ENCODE measurements around the gene OGA. TPM values are rescaled to one million over a fixed set of nuclear protein-coding genes. Genes with fewer than 3 reads are reported as not detected.

The OGA gene
- total and polyA plus RNA-seq, 9 of the 15 experiments (the other 6 are each of a cell fraction or from before 2014, with no cell fraction given): 13.5 to 73.5 (median 59.5) TPM

- no TSS peak for BruUV-seq (replicated peaks)
- WGBS (ENCODE audit: insufficient coverage, low coverage, missing lambda C conversion rate): 6% methylated on average over 27 of the region's 56 CpGs
- Histone ChIP-seq H3K27me3 (ENCODE audit: control insufficient read depth in 2 of 2, insufficient read depth in 2 of 2, low read length in 2 of 2) (no peaks in the 10 kb centered on the region), H3K9me3 (replicated peaks; ENCODE audit: control insufficient read depth, insufficient read depth, low read depth, low read length) (no peaks in the 10 kb centered on the region), H3K9me1 (ENCODE audit: control insufficient read depth, insufficient read depth, low read length) (peaks cover 9% of the 10 kb centered on the region), H3K36me3 (ENCODE audit: control insufficient read depth, insufficient read depth, low read length) (peaks cover 30% of the 10 kb centered on the region; the same call in 2 of the 3 replicates), H3K4me2 (ENCODE audit: insufficient read depth, low read length) (peak overlapping the region; percentile 83), H2AFZ (ENCODE audit: low read depth, low read length) (peak overlapping the region; percentile 80), H3K9ac (ENCODE audit: insufficient read depth in 1 of 2, low read depth in 2 of 2, low read length in 2 of 2) (peak overlapping the region; percentile 51 to 88; a peak in 3 of 4 replicates), H3K4me3 (peak overlapping the region; percentile 38), H4K20me1 (replicated peaks; ENCODE audit: control insufficient read depth, insufficient read depth, low read length) (0 out of 2 replicates have a peak, but pooled peaks cover 8% of the 10 kb centered on the region), H3K4me1 (replicated peaks in 1 of 2; ENCODE audit: control insufficient read depth in 2 of 2, insufficient read depth in 2 of 2, low read length in 2 of 2) (peaks cover 46 to 47% of the 10 kb centered on the region in 2 experiments), H3K79me2 (ENCODE audit: control insufficient read depth, insufficient read depth, low read length) (peaks cover 16% of the 10 kb centered on the region), H3K27ac (ENCODE audit: extremely low read depth, low read depth, low read length) (peak overlapping the region; percentile 67)
- intact Hi-C loops (cut with micrococcal nuclease) (no loop called here), in situ Hi-C loops (cut with MboI) (loop anchor here (25.0 kb wide), 4 partner anchors 532 to 782 kb away; partner anchors contain the start of genes ACTR1A, CUEDC2 and SUFU)
- ATAC-seq (peak; percentile 90), DNase-seq (ENCODE audit: extremely low read depth in 1 of 4, low spot score in 3 of 4) (peak; percentile 84 to 92 (median 89)), FAIRE-seq (peak; percentile 95)
- ChIA-PET POLR2A (interaction anchor here (0.5 to 3.7 kb wide), 3 partner anchors 13 to 860 kb away, joined by 3 to 19 read pairs (median 3); partner anchors contain the start of gene OGA), CTCF (ENCODE audit: low intra/inter-chr PET ratio) (no interaction called here)
- no peak for TF ChIP-seq PHB (CRISPR knock-in tag; IDR thresholded peaks at IDR 0.05)
- TF ChIP-seq KDM4B (IDR thresholded peaks at IDR 0.05; ENCODE audit: borderline replicate concordance in 2 of 2, low read depth in 1 of 2): peak in 1 of 2 experiments; percentile 68; a peak in 1 of 4 replicates
- no peak for TF ChIP-seq CBX3 (IDR thresholded peaks at IDR 0.05; ENCODE audit: borderline replicate concordance in 1 of 2, low read length in 2 of 2)
- TF ChIP-seq CXXC5 (CRISPR knock-in tag; IDR thresholded peaks at IDR 0.05): peak; percentile 84
- no peak for TF ChIP-seq GTF2A2 (tag; IDR thresholded peaks at IDR 0.05)
- TF ChIP-seq VEZF1 (CRISPR knock-in tag; IDR thresholded peaks at IDR 0.05): peak; percentile 84
- no peak for TF ChIP-seq ZNF512 (tag; IDR thresholded peaks at IDR 0.05)
- no peak for TF ChIP-seq GTF3C2 (IDR thresholded peaks at IDR 0.05; ENCODE audit: borderline replicate concordance, extremely low read depth, insufficient read length)
- no peak for TF ChIP-seq ZNF445 (CRISPR knock-in tag; IDR thresholded peaks at IDR 0.05; ENCODE audit: low read depth)
- TF ChIP-seq SAP30 (IDR thresholded peaks at IDR 0.05; ENCODE audit: borderline replicate concordance, insufficient read depth, low read depth, low read length, poor library complexity, severe bottlenecking): peak; percentile 83
- TF ChIP-seq POLR2H (tag; IDR thresholded peaks at IDR 0.05; ENCODE audit: low read depth): no peak
- TF ChIP-seq PHTF2 (CRISPR knock-in tag; IDR thresholded peaks at IDR 0.05): no peak
- no peak for TF ChIP-seq MCM5 (IDR thresholded peaks at IDR 0.05; ENCODE audit: low read depth)
- peak; percentile 79 for TF ChIP-seq SOX6 (IDR thresholded peaks at IDR 0.05)
- TF ChIP-seq TAF15 (IDR thresholded peaks at IDR 0.05; ENCODE audit: low read depth, low read length): no peak
These were observed 12.3 kb upstream of the OGA start for GRCh38 chr10:101830322-101831168.

All from K562 (cell line).